GM21381 (cell line): ENCODE results near the gene ADGRG1.
A peak's percentile ranks its signal among the peaks of the same experiment; 100 is the strongest.

Experiments used
- ATAC-seq: cut with Tn5 transposase; IDR thresholded peaks from one replicate; pipeline ENCODE4 v1.9.1; 2021; ENCODE audit warnings: mild to moderate bottlenecking, moderate library complexity; ENCODE audit not compliant: unreplicated experiment

Gene ADGRG1

GRCh38 chr16:57681950-57682728, 53.7 kb downstream of the ADGRG1 start:
- ATAC-seq, result no peak

DNA sequence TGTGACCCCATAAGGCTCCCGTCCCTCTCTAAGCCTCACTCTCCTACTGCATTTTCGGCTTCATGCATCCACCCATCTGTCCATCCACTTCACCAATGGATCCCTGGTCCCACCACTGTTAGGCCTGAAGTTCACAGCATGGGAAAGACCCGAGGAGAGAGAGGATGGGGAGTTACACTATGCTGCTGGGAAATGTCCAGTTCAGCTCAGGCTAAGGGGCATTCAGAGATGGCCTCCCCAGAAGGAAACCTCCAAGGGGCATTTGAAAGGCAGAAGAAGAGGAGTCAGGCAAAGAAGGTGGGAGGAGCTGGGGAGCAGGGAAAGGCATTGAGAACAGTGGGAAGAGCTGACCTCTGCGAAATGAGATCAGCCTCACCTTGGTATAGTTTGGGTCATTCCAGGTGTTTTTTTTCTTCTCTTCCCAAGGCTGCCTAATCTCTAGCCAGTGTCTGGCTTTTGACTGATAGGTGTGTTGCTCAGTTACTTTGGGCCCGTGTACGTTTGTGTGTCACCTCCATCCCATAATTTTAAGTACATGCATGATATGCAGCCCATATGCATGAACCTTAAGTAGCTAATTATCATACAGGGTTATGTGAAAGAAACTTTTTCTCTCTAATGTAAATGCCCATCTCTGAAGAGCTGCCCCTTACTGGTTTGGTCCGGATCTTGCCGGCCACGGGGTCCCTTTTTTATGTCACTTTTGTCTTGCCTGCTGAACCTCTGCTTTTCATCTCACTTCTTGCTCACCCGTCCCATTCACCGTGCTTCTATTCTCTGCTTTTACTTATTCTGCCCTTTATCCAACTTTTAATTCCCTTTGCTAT, 54.6 kb downstream of the ADGRG1 start:
- ATAC-seq, result no peak

- no peak for ATAC-seq
Observed at GRCh38 chr16:57683636-57684545, 55.5 kb downstream of the ADGRG1 start.

GRCh38 chr16:57684626-57685358, 56.4 kb downstream of the ADGRG1 start:
- no peak for ATAC-seq

- no peak for ATAC-seq
Observed at GRCh38 chr16:57685633-57686032, 57.2 kb downstream of the ADGRG1 start.

- no peak for ATAC-seq
Observed at GRCh38 chr16:57686577-57686976, 58.1 kb downstream of the ADGRG1 start.

DNA sequence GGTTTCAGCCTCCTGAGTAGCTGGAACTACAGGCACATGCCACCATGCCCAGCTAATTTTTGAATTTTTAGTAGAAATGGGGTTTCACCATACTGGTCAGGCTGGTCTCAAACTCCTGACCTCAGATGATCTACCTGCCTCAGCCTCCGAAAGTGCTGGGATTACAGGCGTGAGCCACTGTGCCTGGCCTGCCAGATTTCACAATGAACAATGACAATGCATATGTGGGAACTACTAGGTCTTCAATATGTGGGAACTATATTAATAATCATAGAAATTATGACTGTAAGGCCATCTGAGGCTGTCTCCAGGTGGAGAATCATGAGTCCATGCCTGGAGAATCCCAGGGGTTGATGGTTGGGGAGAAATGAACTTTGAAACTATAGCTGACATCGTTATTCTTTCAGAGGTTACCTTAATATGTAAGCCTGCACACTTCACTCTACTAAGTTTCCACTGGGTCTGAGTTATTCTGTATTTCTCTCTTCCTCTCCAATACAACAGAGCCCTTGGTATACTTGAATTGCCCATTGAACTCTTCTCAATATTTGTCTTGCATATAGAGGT, 59.0 kb downstream of the ADGRG1 start:
- ATAC-seq, result no peak

DNA sequence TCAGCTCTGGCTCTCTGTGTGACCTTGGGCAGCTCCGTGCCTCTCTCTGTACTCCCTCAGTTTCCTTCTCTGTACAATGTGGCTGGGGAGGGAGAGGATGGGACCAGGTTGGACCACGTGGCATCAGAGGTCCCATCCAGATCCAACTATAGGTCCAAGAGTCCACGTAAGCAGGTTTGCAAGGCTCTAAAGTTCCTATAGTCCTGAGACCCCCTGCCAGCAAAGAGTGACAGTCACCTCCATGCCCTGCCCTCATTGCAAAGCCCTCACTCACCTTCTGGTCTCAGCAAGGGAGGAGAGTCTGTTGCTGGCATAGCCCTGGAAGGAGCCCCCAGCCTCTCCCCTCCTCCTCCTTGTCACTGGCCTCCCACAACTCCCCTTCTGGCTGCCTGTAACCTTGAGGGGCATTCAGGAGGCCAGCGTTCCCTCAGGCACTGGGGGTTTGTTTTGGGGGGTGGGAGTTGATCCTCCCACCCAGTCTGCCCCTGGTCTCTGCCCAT, 60.1 kb downstream of the ADGRG1 start:
- no peak for ATAC-seq

- ATAC-seq, result no peak
Observed at GRCh38 chr16:57688987-57689761, 60.7 kb downstream of the ADGRG1 start.

DNA sequence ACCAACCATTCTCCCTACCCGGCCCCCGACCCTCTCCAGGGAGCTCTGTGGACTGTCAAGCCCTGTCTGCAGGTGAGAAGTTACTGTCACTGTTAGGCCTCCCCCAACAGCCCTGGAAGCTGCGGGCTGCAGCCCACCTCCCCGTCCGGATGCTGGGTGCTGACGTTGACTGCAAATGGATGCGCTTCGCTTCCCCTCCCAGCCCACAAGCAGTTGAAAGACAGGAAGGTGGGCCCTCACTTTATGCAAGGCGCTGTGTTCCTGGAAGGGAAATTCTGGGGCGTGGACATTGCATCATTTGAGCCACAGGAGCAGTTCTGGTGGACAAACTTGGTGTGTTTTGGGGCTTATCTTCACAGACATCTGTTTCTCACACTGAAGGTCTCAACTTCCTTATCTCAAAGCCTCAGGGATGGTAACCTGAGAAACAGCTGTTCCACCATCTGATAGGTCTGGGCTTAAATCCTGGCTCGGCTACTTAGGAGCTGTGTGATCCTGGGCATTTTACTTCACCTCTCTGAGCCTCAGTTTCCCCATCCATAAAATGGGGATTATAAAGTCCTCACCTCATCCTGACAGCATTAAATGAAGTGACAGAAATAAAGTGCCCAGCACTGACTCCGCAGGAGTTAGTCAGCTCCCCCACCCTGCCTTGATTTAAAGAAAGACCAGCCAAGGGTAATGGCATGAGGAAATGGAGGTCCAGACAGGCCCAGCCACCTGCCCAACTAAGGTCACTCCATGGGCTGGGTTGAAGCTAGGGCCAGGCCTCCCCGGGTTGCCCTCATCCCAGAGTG, 61.5 kb downstream of the ADGRG1 start:
- ATAC-seq, result peak; percentile 56

- no peak for ATAC-seq
Observed at GRCh38 chr16:57690782-57691471, 62.5 kb downstream of the ADGRG1 start.

DNA sequence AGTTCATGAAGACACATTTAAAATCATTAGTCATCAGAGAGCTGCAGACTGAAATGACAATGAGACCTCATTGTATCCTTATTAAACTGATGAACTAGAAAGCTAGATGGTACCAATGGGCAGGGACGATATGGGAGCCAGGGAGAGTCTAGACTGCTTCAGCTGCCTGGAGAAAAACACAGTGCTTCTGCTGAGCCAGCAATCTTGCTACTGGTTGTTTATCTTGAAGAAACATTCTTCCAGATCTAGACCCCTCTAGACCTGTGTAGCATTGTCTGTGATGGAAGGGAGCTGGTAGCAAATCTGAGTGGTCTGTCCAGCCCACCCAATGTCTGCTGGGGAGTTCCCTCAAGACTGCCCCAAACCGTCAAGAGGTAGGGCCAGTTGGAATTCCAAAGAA, 64.2 kb downstream of the ADGRG1 start:
- ATAC-seq, result no peak

DNA sequence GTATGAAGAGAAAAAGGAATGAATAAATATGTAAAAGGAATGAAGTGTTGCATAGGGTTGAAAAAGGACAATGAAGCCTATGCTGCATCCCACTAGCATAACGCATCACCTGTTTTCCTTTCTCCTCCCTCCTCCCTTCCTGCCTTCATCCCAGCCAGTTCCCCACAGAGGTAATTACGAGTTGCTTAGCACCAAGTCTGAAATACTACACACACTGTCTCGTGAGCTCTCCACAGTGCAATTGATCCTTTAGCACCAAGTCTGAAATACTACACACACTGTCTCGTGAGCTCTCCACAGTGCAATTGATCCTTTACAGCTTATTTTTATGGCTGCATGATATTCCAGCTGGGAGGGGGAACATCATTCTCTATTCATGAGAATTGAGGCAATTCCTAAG, 65.1 kb downstream of the ADGRG1 start:
- no peak for ATAC-seq

- no peak for ATAC-seq
Observed at GRCh38 chr16:57694231-57694724, 65.8 kb downstream of the ADGRG1 start.

GRCh38 chr16:57694725-57695679, 66.6 kb downstream of the ADGRG1 start, which contains the start of gene DRC7:
DRC7 (plus strand) TSS chr16:57694806; CDS start chr16:57697950, 3,144 bp downstream.
- no peak for ATAC-seq

DNA sequence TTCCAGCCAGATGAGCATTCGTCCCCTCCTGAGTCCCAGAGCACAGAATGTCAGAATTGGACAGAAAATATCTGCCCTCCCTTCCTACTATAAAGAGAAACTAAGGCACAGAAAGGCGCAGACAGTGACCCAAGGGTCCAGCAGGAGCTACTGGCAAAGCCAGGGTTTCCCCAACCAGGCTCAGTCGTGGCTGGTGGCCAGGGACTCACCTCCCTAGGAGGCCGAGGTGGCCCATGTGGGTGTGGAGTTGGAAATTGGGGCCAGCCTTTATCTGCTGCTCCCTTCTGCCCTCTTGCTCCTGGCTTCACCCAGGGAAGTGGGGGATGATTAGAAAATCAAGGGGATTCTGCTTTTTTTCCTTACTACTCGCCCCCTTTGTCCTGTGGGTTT, 67.2 kb downstream of the ADGRG1 start:
- ATAC-seq, result no peak
